Measurements from ENCODE around the gene LRRK1.

The LRRK1 gene

GRCh38 chr15:101019366-101019896 lies 100.3 kb downstream of the LRRK1 start:
- no peak overlapping the region for H3K27ac ChIP-seq
- TF ChIP-seq CTCF (conservative IDR thresholded peaks at IDR 0.05), result no peak

GRCh38 chr15:101020451-101020850 lies 101.3 kb downstream of the LRRK1 start:
- H3K27ac ChIP-seq, result no peak overlapping the region
- TF ChIP-seq CTCF (conservative IDR thresholded peaks at IDR 0.05), result no peak

GRCh38 chr15:101020945-101021344 lies 101.8 kb downstream of the LRRK1 start:
- no peak overlapping the region for H3K27ac ChIP-seq
- no peak for TF ChIP-seq CTCF (conservative IDR thresholded peaks at IDR 0.05)

- no peak for TF ChIP-seq CTCF (conservative IDR thresholded peaks at IDR 0.05)
- no peak overlapping the region for H3K27ac ChIP-seq
Observed at GRCh38 chr15:101022306-101022705, 103.1 kb downstream of the LRRK1 start.

- no peak for TF ChIP-seq CTCF (conservative IDR thresholded peaks at IDR 0.05)
- no peak overlapping the region for H3K27ac ChIP-seq
Observed at GRCh38 chr15:101022876-101023275, 103.7 kb downstream of the LRRK1 start.

- no peak for TF ChIP-seq CTCF (conservative IDR thresholded peaks at IDR 0.05)
- no peak overlapping the region for H3K27ac ChIP-seq
Observed at GRCh38 chr15:101023501-101024072, 104.4 kb downstream of the LRRK1 start.

- H3K27ac ChIP-seq, result no peak overlapping the region
- no peak for TF ChIP-seq CTCF (conservative IDR thresholded peaks at IDR 0.05)
Observed at GRCh38 chr15:101024073-101024695, 105.0 kb downstream of the LRRK1 start.

All from VCaP (cell line).